GM12878 (cell line): Measurements from ENCODE around the gene TRPV3.

Experiments used
- CEBPB ChIP-seq, 2 experiments: fragments of 150-350 bp in 1 of 2; IDR thresholded peaks; 2 replicates each; pipeline ENCODE4 v1.6.1; 2012 to 2014; ENCODE audit warnings: low read depth in 2 of 2, low read length in 2 of 2, borderline replicate concordance in 1 of 2, inconsistent platforms in 1 of 2
- FOS ChIP-seq: IDR thresholded peaks from 3 replicates; pipeline ENCODE4 v1.6.1; 2011; ENCODE audit warnings: borderline replicate concordance; ENCODE audit not compliant: insufficient read length; ENCODE audit errors: extremely low read depth
- GABPA ChIP-seq: IDR thresholded peaks from 2 replicates; pipeline ENCODE4 v1.6.1; 2014; ENCODE audit warnings: antibody characterized with exemption, low read depth, mild to moderate bottlenecking, inconsistent platforms
- KAT2A ChIP-seq: conservative IDR thresholded peaks from 2 replicates; pipeline ENCODE4 v1.6.1; 2011; ENCODE audit warnings: low read depth, low read length; ENCODE audit not compliant: control insufficient read depth
- MEF2B ChIP-seq: fragments of 450-650 bp; IDR thresholded peaks from 2 replicates; pipeline ENCODE4 v1.6.1; 2018; ENCODE audit warnings: mild to moderate bottlenecking, moderate library complexity; ENCODE audit not compliant: partially characterized antibody, poor library complexity, severe bottlenecking
- NFXL1 ChIP-seq: fragments of 450-650 bp; IDR thresholded peaks from 2 replicates; pipeline ENCODE4 v1.6.1; 2017; ENCODE audit warnings: antibody characterized with exemption, mild to moderate bottlenecking, borderline replicate concordance
- POLR2A ChIP-seq: IDR thresholded peaks from 2 replicates; pipeline ENCODE4 v1.6.1; 2011; ENCODE audit warnings: low read depth, mild to moderate bottlenecking, low read length
- POU2F2 ChIP-seq: IDR thresholded peaks from 3 replicates; pipeline ENCODE4 v1.6.1; 2011; ENCODE audit warnings: low read depth, mild to moderate bottlenecking, low read length, borderline replicate concordance
- SMC3 ChIP-seq: IDR thresholded peaks from 2 replicates; pipeline ENCODE4 v1.6.1; 2011; ENCODE audit warnings: low read length, improper control_type of control experiment, borderline replicate concordance
- ZBTB33 ChIP-seq: fragments of 450-650 bp; IDR thresholded peaks from 2 replicates; pipeline ENCODE4 v1.6.1; 2017; ENCODE audit warnings: mild to moderate bottlenecking
- TF ChIP-seq, protein P1 (sequence below), 3 experiments: IDR thresholded peaks in 2 of 3; conservative IDR thresholded peaks in 1 of 3; 2 replicates each; pipeline ENCODE4 v1.5.1; 2011; ENCODE audit warnings: low read depth in 3 of 3, low read length in 3 of 3, mild to moderate bottlenecking in 3 of 3, control low read depth in 2 of 3, moderate library complexity in 2 of 3, inconsistent platforms in 1 of 3, mixed read lengths in 1 of 3; ENCODE audit not compliant: control insufficient read depth in 2 of 3, insufficient read depth in 1 of 3; ENCODE audit errors: extremely low read depth in 1 of 3
- TF ChIP-seq, protein P2 (sequence below): IDR thresholded peaks from 2 replicates; pipeline ENCODE4 v1.6.1; 2012; ENCODE audit warnings: mild to moderate bottlenecking, low read depth, low read length
- TF ChIP-seq, protein P3 (sequence below): IDR thresholded peaks from 2 replicates; pipeline ENCODE4 v1.6.1; 2011; ENCODE audit warnings: low read depth, low read length, improper control_type of control experiment, borderline replicate concordance
- TF ChIP-seq, protein P4 (sequence below): fragments of 450-650 bp; IDR thresholded peaks from 2 replicates; pipeline ENCODE4 v1.6.1; 2017; ENCODE audit warnings: low read depth, mild to moderate bottlenecking, moderate library complexity

DNA sequence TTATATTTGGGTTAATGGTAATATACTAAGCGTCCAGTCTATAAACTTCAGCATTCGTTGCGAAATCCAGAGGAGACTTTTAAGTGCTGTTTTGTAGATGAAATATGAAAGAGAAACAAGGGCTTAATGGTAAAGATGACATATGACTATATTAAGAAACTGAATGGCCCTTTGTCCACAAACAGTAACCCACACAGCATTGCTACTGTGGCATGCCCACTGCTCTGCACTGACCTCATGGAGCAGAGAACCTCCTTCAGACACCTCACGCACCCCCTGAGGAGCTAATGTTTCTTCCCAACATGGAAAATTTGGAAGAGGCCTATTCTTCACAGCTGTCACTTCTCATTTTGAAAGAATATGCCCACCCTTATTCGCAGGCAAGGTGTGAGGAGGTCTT is 55.1 kb downstream of the TRPV3 start:
- TF ChIP-seq NFXL1: no peak
- no peak for TF ChIP-seq GABPA
- TF ChIP-seq POLR2A: no peak
- TF ChIP-seq, protein P1, sequence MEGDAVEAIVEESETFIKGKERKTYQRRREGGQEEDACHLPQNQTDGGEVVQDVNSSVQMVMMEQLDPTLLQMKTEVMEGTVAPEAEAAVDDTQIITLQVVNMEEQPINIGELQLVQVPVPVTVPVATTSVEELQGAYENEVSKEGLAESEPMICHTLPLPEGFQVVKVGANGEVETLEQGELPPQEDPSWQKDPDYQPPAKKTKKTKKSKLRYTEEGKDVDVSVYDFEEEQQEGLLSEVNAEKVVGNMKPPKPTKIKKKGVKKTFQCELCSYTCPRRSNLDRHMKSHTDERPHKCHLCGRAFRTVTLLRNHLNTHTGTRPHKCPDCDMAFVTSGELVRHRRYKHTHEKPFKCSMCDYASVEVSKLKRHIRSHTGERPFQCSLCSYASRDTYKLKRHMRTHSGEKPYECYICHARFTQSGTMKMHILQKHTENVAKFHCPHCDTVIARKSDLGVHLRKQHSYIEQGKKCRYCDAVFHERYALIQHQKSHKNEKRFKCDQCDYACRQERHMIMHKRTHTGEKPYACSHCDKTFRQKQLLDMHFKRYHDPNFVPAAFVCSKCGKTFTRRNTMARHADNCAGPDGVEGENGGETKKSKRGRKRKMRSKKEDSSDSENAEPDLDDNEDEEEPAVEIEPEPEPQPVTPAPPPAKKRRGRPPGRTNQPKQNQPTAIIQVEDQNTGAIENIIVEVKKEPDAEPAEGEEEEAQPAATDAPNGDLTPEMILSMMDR (IDR thresholded peaks at IDR 0.05 in 2 of 3, conservative IDR thresholded peaks at IDR 0.05 in 1 of 3; ENCODE audit: control insufficient read depth in 2 of 3, extremely low read depth in 1 of 3, insufficient read depth in 1 of 3, low read depth in 3 of 3, low read length in 3 of 3): no peak
- TF ChIP-seq, protein P2, sequence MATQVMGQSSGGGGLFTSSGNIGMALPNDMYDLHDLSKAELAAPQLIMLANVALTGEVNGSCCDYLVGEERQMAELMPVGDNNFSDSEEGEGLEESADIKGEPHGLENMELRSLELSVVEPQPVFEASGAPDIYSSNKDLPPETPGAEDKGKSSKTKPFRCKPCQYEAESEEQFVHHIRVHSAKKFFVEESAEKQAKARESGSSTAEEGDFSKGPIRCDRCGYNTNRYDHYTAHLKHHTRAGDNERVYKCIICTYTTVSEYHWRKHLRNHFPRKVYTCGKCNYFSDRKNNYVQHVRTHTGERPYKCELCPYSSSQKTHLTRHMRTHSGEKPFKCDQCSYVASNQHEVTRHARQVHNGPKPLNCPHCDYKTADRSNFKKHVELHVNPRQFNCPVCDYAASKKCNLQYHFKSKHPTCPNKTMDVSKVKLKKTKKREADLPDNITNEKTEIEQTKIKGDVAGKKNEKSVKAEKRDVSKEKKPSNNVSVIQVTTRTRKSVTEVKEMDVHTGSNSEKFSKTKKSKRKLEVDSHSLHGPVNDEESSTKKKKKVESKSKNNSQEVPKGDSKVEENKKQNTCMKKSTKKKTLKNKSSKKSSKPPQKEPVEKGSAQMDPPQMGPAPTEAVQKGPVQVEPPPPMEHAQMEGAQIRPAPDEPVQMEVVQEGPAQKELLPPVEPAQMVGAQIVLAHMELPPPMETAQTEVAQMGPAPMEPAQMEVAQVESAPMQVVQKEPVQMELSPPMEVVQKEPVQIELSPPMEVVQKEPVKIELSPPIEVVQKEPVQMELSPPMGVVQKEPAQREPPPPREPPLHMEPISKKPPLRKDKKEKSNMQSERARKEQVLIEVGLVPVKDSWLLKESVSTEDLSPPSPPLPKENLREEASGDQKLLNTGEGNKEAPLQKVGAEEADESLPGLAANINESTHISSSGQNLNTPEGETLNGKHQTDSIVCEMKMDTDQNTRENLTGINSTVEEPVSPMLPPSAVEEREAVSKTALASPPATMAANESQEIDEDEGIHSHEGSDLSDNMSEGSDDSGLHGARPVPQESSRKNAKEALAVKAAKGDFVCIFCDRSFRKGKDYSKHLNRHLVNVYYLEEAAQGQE: no peak
- TF ChIP-seq POU2F2: no peak
- no peak for TF ChIP-seq KAT2A
- TF ChIP-seq CEBPB (IDR thresholded peaks at IDR 0.05; ENCODE audit: borderline replicate concordance in 1 of 2, low read depth in 2 of 2, low read length in 2 of 2): no peak
- TF ChIP-seq FOS: no peak
- no peak for TF ChIP-seq MEF2B
- TF ChIP-seq ZBTB33: no peak
- no peak for TF ChIP-seq SMC3
- TF ChIP-seq, protein P3, sequence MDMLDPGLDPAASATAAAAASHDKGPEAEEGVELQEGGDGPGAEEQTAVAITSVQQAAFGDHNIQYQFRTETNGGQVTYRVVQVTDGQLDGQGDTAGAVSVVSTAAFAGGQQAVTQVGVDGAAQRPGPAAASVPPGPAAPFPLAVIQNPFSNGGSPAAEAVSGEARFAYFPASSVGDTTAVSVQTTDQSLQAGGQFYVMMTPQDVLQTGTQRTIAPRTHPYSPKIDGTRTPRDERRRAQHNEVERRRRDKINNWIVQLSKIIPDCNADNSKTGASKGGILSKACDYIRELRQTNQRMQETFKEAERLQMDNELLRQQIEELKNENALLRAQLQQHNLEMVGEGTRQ: no peak
- TF ChIP-seq, protein P4, sequence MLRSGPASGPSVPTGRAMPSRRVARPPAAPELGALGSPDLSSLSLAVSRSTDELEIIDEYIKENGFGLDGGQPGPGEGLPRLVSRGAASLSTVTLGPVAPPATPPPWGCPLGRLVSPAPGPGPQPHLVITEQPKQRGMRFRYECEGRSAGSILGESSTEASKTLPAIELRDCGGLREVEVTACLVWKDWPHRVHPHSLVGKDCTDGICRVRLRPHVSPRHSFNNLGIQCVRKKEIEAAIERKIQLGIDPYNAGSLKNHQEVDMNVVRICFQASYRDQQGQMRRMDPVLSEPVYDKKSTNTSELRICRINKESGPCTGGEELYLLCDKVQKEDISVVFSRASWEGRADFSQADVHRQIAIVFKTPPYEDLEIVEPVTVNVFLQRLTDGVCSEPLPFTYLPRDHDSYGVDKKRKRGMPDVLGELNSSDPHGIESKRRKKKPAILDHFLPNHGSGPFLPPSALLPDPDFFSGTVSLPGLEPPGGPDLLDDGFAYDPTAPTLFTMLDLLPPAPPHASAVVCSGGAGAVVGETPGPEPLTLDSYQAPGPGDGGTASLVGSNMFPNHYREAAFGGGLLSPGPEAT: no peak
